ENCODE data around the gene GIPR. TPM values are rescaled to one million over a fixed set of nuclear protein-coding genes. Genes with fewer than 3 reads are reported as not detected.

GIPR gene
- total RNA-seq, 4 donors from 2014 or later = 0.45 to 1.5 (median 1.2) TPM

- TF ChIP-seq POLR2A (IDR thresholded peaks at IDR 0.05) = no peak
- intact Hi-C loops (cut with DNase I) = no loop called here
- Histone ChIP-seq H3K36me3 (peaks cover 0 to 8% of the 10 kb centered on the region in 2 donors), H3K27me3 (no peaks in the 10 kb centered on the region), H3K27ac (no peak overlapping the region), H3K4me3 (replicated peaks in 1 of 3) (no peak overlapping the region), H3K9me3 (no peaks in the 10 kb centered on the region), H3K4me1 (peaks cover 0 to 3% of the 10 kb centered on the region in 2 donors)
- DNase-seq = no peak
- 64 to 96% methylated on average over 3 to 4 of the region's 4 CpGs for WGBS, 2 donors
Measured at GRCh38 chr19:45629704-45630103, 38.3 kb upstream of the GIPR start.

DNA sequence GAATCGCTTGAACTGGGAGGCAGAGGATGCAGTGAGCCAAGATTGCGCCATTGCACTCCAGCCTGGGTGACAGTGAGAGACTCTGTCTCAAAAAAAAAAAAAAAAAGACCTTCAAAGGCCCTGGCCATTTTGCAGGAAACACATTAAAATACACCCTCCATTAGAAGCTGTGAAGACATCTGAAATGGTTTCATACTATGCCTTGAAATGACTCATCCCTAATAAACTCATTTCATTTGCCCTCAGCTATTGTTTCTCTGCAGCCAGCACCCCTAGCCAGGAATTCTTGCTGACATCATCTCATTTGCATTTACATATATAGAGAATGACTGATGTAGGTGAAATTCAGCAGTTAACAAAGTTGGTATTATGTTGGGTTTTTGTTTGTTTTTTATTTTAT lies 37.6 kb upstream of the GIPR start:
- no peak overlapping the region for H3K4me3 ChIP-seq (replicated peaks in 1 of 3)
- TF ChIP-seq, protein P1, sequence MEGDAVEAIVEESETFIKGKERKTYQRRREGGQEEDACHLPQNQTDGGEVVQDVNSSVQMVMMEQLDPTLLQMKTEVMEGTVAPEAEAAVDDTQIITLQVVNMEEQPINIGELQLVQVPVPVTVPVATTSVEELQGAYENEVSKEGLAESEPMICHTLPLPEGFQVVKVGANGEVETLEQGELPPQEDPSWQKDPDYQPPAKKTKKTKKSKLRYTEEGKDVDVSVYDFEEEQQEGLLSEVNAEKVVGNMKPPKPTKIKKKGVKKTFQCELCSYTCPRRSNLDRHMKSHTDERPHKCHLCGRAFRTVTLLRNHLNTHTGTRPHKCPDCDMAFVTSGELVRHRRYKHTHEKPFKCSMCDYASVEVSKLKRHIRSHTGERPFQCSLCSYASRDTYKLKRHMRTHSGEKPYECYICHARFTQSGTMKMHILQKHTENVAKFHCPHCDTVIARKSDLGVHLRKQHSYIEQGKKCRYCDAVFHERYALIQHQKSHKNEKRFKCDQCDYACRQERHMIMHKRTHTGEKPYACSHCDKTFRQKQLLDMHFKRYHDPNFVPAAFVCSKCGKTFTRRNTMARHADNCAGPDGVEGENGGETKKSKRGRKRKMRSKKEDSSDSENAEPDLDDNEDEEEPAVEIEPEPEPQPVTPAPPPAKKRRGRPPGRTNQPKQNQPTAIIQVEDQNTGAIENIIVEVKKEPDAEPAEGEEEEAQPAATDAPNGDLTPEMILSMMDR (IDR thresholded peaks at IDR 0.05) = no peak
- no peak for TF ChIP-seq POLR2A (IDR thresholded peaks at IDR 0.05)
- no peaks in the 10 kb centered on the region for H3K27me3 ChIP-seq
- intact Hi-C loops (cut with DNase I) = no loop called here
- no peak for DNase-seq
- 92 to 97% methylated on average over 2 of the region's 2 CpGs for WGBS, 2 donors
- peaks cover 0 to 8% of the 10 kb centered on the region in 2 donors for H3K36me3 ChIP-seq
- H3K4me1 ChIP-seq = peaks cover 0 to 3% of the 10 kb centered on the region in 2 donors
- no peaks in the 10 kb centered on the region for H3K9me3 ChIP-seq
- no peak overlapping the region for H3K27ac ChIP-seq

DNA sequence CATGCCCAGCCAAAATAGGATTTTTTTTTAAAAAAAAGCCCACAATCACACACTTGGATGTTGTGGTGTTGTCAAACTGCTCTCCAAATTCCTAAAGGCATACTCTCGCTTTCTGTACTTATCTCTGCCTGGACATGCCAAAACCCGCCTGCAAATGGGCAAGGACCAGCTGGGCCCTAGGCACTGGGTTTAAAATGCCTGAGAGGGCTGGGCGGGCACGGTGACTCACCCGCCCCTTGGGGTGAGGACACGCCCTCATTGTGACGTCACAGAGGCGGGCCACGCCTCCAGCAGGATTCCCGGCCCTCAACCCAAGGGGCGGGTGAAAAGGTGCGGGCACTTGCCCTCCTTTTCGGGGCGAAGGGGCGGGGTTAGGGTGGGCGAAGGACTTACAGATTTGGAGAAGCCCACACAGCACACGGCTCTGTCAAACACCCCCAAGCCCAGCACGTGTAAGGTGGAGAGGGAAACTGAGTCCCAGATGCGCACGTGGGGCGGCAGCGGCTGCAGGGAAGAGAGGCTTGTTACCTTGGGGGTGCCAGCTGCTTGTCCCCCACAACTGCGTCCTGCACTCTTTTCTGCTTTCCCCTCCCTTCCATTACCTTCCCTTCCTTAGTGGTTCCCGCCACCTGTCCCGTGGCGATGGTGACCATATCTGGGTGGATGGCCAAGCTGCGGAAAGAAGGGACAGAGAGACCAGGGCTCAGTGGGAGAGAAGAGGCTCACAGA lies 35.4 kb upstream of the GIPR start:
- WGBS, 2 donors = 49 to 62% methylated on average over 19 to 27 of the region's 27 CpGs
- no peaks in the 10 kb centered on the region for H3K9me3 ChIP-seq
- H3K36me3 ChIP-seq = peaks cover 0 to 5% of the 10 kb centered on the region in 2 donors
- H3K4me3 ChIP-seq (replicated peaks in 1 of 3) = no peak overlapping the region
- peaks cover 0 to 3% of the 10 kb centered on the region in 2 donors for H3K4me1 ChIP-seq
- no peak for TF ChIP-seq POLR2A (IDR thresholded peaks at IDR 0.05)
- TF ChIP-seq, protein P1 (IDR thresholded peaks at IDR 0.05) = no peak
- intact Hi-C loops (cut with DNase I) = no loop called here
- peak; percentile 63 to 72 for DNase-seq
- H3K27ac ChIP-seq = no peak overlapping the region
- no peaks in the 10 kb centered on the region for H3K27me3 ChIP-seq

GRCh38 chr19:45636275-45636674 lies 31.7 kb upstream of the GIPR start:
- no peaks in the 10 kb centered on the region for H3K27me3 ChIP-seq
- H3K36me3 ChIP-seq = no peaks in the 10 kb centered on the region
- no peak for TF ChIP-seq POLR2A (IDR thresholded peaks at IDR 0.05)
- TF ChIP-seq, protein P1 (IDR thresholded peaks at IDR 0.05) = no peak
- H3K9me3 ChIP-seq = no peaks in the 10 kb centered on the region
- DNase-seq = no peak
- H3K27ac ChIP-seq = no peak overlapping the region
- H3K4me1 ChIP-seq = peaks cover 9 to 20% of the 10 kb centered on the region in 2 donors
- no peak overlapping the region for H3K4me3 ChIP-seq (replicated peaks in 1 of 3)
- intact Hi-C loops (cut with DNase I) = no loop called here
- 100% methylated on average over 1 of the region's 1 CpG for WGBS, 2 donors

- intact Hi-C loops (cut with DNase I) = no loop called here
- Histone ChIP-seq H3K9me3 (no peaks in the 10 kb centered on the region), H3K36me3 (no peaks in the 10 kb centered on the region), H3K27me3 (no peaks in the 10 kb centered on the region), H3K4me3 (replicated peaks in 1 of 3) (no peak overlapping the region), H3K4me1 (peaks cover 15 to 26% of the 10 kb centered on the region in 2 donors), H3K27ac (no peak overlapping the region)
- TF ChIP-seq, protein P1 (IDR thresholded peaks at IDR 0.05) = no peak
- no peak for TF ChIP-seq POLR2A (IDR thresholded peaks at IDR 0.05)
- DNase-seq = no peak
- WGBS, 2 donors = 51 to 65% methylated on average over 2 of the region's 2 CpGs
Measured at GRCh38 chr19:45636902-45637301, 31.1 kb upstream of the GIPR start.

Measured in thyroid gland (tissue), 4 donors.